NT2/D1 (cell line): Measurements from ENCODE around the gene MICALL2.

Source experiments
- SUZ12 ChIP-seq: IDR thresholded peaks from 2 replicates; pipeline ENCODE4 v1.6.1; 2011; ENCODE audit not compliant: insufficient read length, insufficient read depth; ENCODE audit errors: extremely low read depth
- YY1 ChIP-seq: IDR thresholded peaks from 2 replicates; pipeline ENCODE4 v1.6.1; 2011; ENCODE audit not compliant: insufficient read length, insufficient read depth
- ZNF274 ChIP-seq: IDR thresholded peaks from 2 replicates; pipeline ENCODE4 v1.6.1; 2011; ENCODE audit warnings: mild to moderate bottlenecking, low read depth, low read length

DNA sequence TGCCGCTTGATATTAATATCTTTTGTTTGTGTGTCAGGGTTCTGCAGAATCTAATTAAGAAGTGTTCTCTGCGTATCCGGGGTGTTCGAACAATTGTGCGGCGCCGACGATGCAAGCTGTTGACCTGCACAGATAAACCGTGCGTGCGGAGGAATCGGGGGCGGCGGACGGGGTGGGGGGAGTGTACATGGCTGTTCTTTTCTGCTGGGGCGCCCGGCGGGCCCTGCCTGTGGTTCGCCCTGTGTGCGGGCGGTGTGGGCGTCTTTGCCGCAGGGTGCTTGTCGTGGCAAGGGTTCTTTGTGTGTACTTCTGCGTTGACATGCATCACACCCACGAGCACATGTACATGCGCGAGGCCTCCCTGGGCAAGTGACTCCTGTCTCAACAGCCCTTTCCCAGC is 47.9 kb downstream of the MICALL2 start:
- TF ChIP-seq SUZ12 (no peak), ZNF274 (no peak), YY1 (no peak)
